Activated gamma-delta T cell (primary cell): ENCODE data around the gene GALNT16.

Experiments
- DNase-seq: peaks from one replicate; lab custom pipeline; 2025; lab: John Stamatoyannopoulos, UW

The GALNT16 gene

DNA sequence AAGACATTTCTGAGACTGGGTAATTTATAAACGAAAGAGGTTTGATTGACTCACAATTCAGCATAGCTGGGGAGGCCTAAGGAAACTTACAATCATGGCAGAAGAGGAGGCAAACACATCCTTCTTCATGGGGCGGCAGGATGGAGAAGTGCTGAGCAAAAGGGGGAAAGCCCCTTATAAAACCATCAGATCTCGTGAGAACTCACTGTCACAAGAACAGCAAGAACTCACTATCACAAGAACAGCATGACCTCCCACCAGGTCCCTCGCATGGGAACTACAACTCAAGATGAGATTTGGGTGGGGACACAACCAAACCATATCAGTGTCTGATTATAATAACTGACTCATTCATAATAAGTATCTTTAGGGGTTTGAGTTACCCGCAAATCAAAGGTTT, 144.9 kb downstream of the GALNT16 start:
- DNase-seq: no peak

- DNase-seq: no peak
These were observed 145.8 kb downstream of the GALNT16 start for GRCh38 chr14:69405762-69406161.
